Ureter (tissue), 1 donor: ENCODE results near the gene EPC1. TPM values are rescaled to one million over a fixed set of nuclear protein-coding genes. Genes with fewer than 3 reads are reported as not detected.

ENCODE experiments used
- DNase-seq: peaks from one replicate; pipeline ENCODE4 v3.0.0-alpha.2; 2020; ENCODE audit warnings: low spot score
- total RNA-seq: library from RNA; stranded (reverse); gene quantifications from one replicate; pipeline ENCODE4 v1.2.4, GENCODE V29; 2023
- donor health status: DM: yes; HTN: yes; CAD: no.

Gene EPC1
- total RNA-seq, 1 donor from 2014 or later, result 49.5 TPM

DNA sequence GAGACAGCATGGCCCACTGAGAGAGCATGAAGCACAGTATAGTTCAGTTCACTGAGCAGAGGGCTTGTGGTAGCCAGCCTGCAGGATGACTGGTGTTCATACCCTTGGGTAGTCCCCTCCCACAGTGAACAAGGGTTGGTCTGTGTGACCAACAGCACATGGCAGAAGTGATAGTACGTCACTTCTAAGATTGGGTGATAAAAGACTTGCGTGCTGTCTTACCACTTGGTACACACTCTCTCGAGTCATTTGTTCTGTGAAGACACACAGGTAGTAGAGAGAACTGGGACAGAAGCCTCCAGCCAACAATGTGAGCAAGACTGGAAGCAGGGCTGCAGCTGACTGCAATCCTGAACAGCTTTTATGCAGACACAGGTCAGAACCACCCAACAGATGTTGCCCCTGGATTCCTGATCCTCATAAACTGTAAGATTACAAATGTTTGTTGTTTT lies 14.6 kb downstream of the EPC1 start:
- no peak for DNase-seq

DNA sequence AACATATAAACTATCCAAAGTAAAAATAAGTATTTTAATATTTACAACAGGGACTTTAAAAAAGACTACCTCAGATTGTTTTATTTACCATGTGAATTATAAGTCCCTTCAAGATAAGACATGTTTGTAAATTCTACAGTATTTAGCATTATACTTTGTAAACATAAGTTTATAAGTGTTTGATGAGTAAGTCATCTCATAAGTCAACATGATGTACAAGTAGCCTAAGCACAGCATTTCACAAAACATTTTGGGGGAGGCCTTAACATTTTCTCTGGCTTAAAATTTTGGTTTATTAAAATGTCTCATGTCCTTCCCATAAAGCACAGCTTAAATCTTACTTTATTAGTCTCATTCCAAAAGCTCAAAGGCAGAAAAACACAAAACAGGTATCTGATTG lies 15.4 kb downstream of the EPC1 start:
- DNase-seq, result no peak

DNA sequence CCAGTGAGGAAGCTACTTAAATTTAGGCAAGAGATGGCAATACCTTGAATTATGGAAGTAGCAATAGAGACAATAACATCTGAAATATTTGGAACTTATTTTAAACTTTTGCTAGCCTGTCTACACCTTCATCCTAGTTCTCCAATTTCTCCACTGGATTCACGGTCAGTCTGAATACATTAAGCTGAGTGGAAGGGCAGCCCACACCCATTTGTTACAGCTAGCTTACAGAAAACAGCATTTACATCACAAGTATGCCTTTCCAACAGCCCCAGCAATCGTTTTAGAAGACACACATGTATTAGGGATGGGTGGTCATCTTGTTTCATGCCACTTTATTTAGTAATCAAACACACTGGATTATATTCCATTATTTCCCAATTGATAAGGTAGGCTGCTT lies 16.7 kb downstream of the EPC1 start:
- DNase-seq, result no peak

GRCh38 chr10:32329061-32329460 lies 17.9 kb downstream of the EPC1 start:
- no peak for DNase-seq

DNA sequence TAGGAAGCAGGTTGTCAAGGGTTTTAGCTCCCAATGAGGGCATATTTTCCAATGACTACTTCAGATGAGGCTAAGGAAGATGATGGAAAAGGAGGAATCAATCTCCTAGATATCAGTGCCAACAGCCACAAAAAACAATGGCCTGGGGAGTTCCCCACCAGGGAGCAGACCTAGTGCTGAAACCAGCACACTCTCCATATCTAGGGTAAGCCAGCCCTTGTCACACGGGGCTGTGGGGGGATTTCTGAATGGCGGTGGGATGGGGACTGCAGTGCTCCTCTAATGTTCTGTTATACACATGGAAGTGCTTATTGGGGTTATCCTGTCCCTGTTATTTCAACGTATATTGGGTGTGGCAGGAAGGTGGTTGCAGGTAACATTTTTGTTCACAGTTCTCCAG lies 18.5 kb downstream of the EPC1 start:
- DNase-seq, result no peak

GRCh38 chr10:32327364-32327691 lies 19.6 kb downstream of the EPC1 start:
- no peak for DNase-seq

GRCh38 chr10:32326680-32327363 lies 20.1 kb downstream of the EPC1 start:
- DNase-seq, result no peak

DNA sequence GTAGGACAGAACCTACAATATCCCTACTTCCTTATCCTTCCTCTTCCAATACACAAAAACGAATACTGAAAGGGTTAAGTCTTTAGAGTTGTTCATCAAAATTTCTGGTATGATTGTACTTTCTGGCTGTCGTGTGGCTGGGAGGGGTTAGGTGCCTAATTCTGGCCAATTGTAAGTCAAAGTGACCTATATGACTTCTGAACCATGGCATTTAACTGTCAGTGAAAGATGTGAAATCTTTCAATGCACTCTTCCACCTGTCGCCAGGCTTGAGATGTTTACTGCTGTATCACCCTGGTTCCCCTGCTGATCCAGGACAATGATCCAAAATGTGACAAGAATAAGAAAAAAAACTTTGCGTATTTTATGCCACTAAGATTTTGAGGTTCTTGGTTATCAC lies 20.8 kb downstream of the EPC1 start:
- DNase-seq, result no peak

- DNase-seq, result no peak
Observed at GRCh38 chr10:32323051-32323450, 23.9 kb downstream of the EPC1 start.

DNA sequence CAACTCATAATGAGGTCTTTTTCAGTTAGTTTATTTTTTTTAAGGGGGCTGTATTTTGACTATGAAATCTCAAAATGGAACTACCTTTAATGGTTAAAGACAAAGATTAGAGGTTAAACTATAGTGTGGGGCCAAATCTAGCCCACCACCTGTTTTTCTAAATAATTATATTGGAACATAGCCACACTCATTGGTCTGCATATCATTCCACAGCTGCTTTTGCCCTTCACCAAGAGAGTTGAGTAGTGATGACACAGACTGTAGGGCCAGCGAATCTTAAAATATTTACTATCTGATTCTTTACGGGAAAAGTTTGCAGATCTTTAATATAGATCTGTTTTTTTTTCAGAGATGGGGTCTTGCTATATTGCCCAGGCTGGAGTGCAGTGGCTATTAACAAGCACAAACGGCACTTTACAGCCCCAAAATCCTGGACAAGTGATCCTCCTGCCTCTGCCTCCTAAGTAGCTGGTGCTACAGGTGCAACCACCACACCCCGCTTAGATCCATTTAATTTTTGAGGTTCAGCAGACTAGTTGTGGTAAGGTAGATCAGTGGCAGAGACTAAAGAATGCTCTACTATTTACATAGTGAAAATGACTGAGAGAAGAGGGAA lies 25.8 kb downstream of the EPC1 start:
- no peak for DNase-seq

DNA sequence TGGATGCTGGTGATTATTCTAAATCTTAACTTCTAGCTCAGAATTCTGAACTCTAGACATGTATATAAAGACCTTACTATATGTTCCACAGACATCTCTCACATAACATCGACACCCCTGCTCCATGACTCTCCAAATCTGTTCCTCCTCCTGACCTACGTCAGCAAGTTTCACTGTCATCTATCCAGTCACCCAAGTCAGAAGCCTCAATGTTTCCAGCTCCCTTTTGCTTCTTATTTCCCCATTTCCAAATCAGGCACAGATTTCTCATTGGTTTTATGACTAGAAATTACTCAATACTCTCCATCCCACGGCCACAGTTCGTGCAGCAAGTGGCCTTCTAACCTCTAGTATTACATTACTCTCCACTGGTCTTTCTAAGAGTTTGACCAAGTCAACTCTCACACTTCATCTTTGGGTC lies 28.5 kb downstream of the EPC1 start:
- no peak for DNase-seq

DNA sequence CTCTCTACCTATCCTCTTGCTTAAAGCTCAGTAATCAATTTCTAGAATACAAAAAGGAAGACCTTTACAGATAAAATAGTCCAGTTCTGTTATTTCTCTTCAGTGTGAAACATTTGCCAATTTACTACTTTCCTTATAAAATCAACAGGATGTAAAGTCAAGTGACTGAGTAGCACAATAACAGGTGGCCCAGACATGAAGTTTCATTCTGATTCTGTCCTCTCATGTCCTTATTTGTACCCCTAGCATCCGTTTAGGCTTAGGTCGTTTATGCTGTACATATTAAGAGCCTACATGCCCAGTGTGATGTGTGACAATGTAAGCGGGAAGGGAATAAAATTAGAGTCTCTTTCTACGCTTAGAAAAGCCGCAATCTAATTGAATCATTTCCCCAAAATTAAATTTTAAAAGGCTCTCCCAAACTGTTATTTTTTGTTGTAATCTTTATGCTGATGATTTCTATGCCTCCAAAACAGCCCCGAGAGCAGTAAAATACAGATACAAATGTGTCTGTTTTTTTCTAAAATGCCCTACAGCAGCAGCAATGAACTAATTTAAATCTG lies 29.1 kb downstream of the EPC1 start:
- no peak for DNase-seq

DNA sequence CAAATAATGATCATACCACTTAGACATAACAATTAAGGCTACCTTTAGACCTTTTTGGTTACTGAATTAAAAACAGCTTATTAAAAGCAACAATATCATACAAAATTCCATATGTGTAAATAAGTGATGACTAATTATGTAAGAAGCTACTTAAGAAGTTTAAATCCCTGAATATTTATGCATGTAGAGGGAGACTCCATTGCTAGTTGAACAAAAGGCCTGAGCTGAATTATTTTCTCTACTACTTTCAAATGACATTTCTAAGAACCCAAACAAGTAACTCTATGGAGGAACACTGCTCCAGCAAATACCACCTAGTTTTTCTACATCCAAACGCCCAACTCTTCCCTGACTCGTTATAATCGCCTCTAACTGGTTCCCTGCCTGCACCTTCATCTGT lies 31.5 kb downstream of the EPC1 start:
- no peak for DNase-seq

- DNase-seq, result no peak
Observed at GRCh38 chr10:32314588-32314987, 32.4 kb downstream of the EPC1 start.

GRCh38 chr10:32308027-32308603 lies 38.8 kb downstream of the EPC1 start:
- DNase-seq, result no peak

DNA sequence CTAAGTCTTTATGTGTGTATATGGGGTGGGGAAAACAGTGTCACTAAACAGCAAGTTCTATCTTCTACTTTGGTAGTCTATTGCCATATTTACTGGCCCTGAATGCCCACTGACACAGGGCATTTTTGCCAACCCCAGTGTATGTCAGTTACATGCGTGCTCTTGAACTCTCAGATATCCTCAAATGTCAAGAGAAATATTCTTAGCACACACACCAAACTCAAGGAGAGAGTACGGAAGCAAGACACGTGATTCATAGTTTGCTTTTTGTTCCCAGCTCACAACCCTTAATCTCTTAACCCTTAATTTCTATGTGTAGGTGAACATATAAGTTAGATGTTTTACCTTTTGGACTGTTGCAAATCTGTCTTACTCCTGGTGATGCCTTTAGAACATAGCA lies 39.3 kb downstream of the EPC1 start:
- DNase-seq, result no peak

DNA sequence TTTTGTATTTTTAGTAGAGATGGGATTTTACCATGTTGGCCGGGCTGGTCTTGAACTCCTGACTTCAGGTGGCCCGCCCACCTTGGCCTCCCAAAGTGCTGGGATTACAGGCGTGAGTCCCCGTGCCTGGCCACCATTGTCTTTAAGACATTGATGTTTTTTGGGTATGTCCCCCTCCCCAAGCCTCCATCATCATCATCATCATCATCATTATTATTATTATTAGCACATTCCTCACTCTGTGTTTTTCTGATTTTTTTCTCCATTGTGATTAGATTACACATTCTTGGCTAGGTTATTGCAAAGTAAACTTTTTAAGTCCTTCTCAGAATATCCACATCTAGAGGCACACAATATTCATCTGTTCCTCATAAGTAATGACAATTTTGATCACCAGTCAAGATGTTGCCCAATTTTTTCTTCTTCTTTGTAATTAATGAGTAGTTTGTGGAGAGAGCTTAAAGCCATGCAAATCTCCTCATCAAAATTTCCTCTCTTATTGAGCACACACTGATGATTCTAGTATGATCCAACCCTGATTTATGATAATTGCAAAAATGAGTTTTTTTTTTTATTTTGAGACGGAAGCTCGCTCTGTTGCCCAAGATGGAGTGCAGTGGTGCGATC lies 47.5 kb downstream of the EPC1 start:
- DNase-seq, result no peak

GRCh38 chr10:32298075-32298812 lies 48.7 kb downstream of the EPC1 start:
- no peak for DNase-seq

GRCh38 chr10:32295027-32295426 lies 51.9 kb downstream of the EPC1 start:
- no peak for DNase-seq

- no peak for DNase-seq
Observed at GRCh38 chr10:32293581-32293980, 53.4 kb downstream of the EPC1 start.

- DNase-seq, result no peak
Observed at GRCh38 chr10:32279795-32280194, 67.2 kb downstream of the EPC1 start.

GRCh38 chr10:32273336-32273735 lies 73.6 kb downstream of the EPC1 start:
- DNase-seq, result no peak
